SU-DHL-6 (cell line): Measurements from ENCODE around the gene TPPP2.
A peak's percentile ranks its signal among the peaks of the same experiment; 100 is the strongest.

ENCODE experiments used
- H2AFZ ChIP-seq: fragments of 200-600 bp; sonication (generic); 2 replicates; pipeline ENCODE4 v1.6.1; 2014; ENCODE audit warnings: low read depth, mild to moderate bottlenecking, moderate library complexity, mixed read lengths, antibody characterized with exemption, low read length; ENCODE audit not compliant: severe bottlenecking
- H3F3A ChIP-seq: fragments of 200-600 bp; shearing (Covaris generic); 2 replicates; pipeline ENCODE4 v1.6.0; 2016; ENCODE audit warnings: antibody characterized with exemption, mild to moderate bottlenecking; ENCODE audit not compliant: insufficient read depth
- H3K27ac ChIP-seq: fragments of 200-600 bp; sonication (generic); 2 replicates; pipeline ENCODE4 v1.5.1; 2016; ENCODE audit warnings: low read depth, mild to moderate bottlenecking, low read length, moderate library complexity, mixed read lengths
- H3K27me3 ChIP-seq: fragments of 200-600 bp; sonication (generic), shearing (Covaris generic); 2 replicates; pipeline ENCODE4 v1.6.0; 2014; ENCODE audit warnings: mild to moderate bottlenecking, low read length
- H3K36me3 ChIP-seq: fragments of 200-600 bp; sonication (generic); 2 replicates; pipeline ENCODE4 v1.6.1; 2014; ENCODE audit warnings: mild to moderate bottlenecking, low read length, mixed read lengths
- H3K4me2 ChIP-seq: fragments of 300-600, 200-600 bp; shearing (Covaris generic), sonication (generic); 2 replicates; pipeline ENCODE4 v1.6.0; 2014; ENCODE audit warnings: low read length, low read depth, mild to moderate bottlenecking; ENCODE audit not compliant: poor library complexity, severe bottlenecking
- H3K4me3 ChIP-seq: fragments of 200-600 bp; sonication (generic); 2 replicates; pipeline ENCODE4 v1.5.1; 2014; ENCODE audit warnings: antibody characterized with exemption, low read length, mild to moderate bottlenecking, mixed read lengths; ENCODE audit not compliant: insufficient read depth, poor library complexity, severe bottlenecking
- H3K79me2 ChIP-seq: fragments of 200-600 bp; sonication (generic); 2 replicates; pipeline ENCODE4 v1.6.1; 2014; ENCODE audit warnings: mild to moderate bottlenecking, low read length, moderate library complexity; ENCODE audit not compliant: insufficient read depth
- H3K9ac ChIP-seq: fragments of 200-600 bp; sonication (generic); 2 replicates; pipeline ENCODE4 v1.7.0; 2014; ENCODE audit warnings: mild to moderate bottlenecking, low read length
- H3K9me2 ChIP-seq: fragments of 200-600 bp; sonication (generic); replicated peaks from 2 replicates; pipeline ENCODE4 v1.6.1; 2014; ENCODE audit warnings: low read length; ENCODE audit not compliant: insufficient read depth
- H3K9me3 ChIP-seq: fragments of 200-600 bp; sonication (generic); 2 replicates; pipeline ENCODE4 v1.6.1; 2014; ENCODE audit warnings: low read length, mixed read lengths; ENCODE audit not compliant: insufficient read depth
- H4K20me1 ChIP-seq: fragments of 200-600 bp; sonication (generic); 2 replicates; pipeline ENCODE4 v1.6.1; 2014; ENCODE audit warnings: low read depth, mild to moderate bottlenecking, antibody characterized with exemption, low read length, moderate library complexity, mixed read lengths
- EZH2phosphoT487 ChIP-seq: fragments of 200-600 bp; sonication (generic), shearing (Covaris generic); conservative IDR thresholded peaks from 2 replicates; pipeline ENCODE4 v1.6.1; 2018; ENCODE audit warnings: mild to moderate bottlenecking, antibody characterized with exemption, low read length, moderate library complexity, mixed read lengths
- TF ChIP-seq, protein P1 (sequence below): fragments of 200-600 bp; sonication (generic); IDR thresholded peaks from one replicate; pipeline ENCODE4 v1.5.1; 2017; ENCODE audit warnings: antibody characterized with exemption, mild to moderate bottlenecking, low read length, moderate library complexity; ENCODE audit not compliant: insufficient read depth, poor library complexity, severe bottlenecking

Gene TPPP2

DNA sequence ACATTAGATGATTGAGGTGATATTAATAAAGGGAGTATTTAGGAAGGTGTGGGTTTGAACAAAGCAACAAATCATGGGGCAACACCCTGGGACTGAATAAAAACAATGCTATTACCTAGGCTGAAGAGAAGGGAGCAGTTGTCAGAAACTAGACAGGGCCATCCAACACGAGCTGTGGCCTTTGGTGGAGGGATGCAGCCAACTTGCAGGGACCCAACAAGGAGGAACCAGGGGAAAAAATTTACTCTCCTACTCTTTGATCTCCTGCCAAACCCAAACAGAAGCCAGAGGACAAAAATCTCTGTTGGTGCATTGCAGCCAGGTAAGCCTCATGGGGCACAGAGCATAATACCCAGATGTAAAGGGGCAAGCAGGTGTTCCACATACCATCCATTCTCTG is 18.9 kb upstream of the TPPP2 start:
- H2AFZ ChIP-seq: no peak overlapping the region
- H3K9me3 ChIP-seq: no peaks in the 10 kb centered on the region
- H3K4me3 ChIP-seq: no peak overlapping the region
- H3F3A ChIP-seq: no peaks in the 10 kb centered on the region
- H3K27me3 ChIP-seq: no peaks in the 10 kb centered on the region
- H3K9ac ChIP-seq: no peak overlapping the region
- no peaks in the 10 kb centered on the region for H4K20me1 ChIP-seq
- H3K4me2 ChIP-seq: no peak overlapping the region
- TF ChIP-seq, protein P1, sequence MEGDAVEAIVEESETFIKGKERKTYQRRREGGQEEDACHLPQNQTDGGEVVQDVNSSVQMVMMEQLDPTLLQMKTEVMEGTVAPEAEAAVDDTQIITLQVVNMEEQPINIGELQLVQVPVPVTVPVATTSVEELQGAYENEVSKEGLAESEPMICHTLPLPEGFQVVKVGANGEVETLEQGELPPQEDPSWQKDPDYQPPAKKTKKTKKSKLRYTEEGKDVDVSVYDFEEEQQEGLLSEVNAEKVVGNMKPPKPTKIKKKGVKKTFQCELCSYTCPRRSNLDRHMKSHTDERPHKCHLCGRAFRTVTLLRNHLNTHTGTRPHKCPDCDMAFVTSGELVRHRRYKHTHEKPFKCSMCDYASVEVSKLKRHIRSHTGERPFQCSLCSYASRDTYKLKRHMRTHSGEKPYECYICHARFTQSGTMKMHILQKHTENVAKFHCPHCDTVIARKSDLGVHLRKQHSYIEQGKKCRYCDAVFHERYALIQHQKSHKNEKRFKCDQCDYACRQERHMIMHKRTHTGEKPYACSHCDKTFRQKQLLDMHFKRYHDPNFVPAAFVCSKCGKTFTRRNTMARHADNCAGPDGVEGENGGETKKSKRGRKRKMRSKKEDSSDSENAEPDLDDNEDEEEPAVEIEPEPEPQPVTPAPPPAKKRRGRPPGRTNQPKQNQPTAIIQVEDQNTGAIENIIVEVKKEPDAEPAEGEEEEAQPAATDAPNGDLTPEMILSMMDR: no peak
- no peak for TF ChIP-seq EZH2phosphoT487
- H3K9me2 ChIP-seq: no peaks in the 10 kb centered on the region
- no peak overlapping the region for H3K27ac ChIP-seq
- no peaks in the 10 kb centered on the region for H3K36me3 ChIP-seq
- no peaks in the 10 kb centered on the region for H3K79me2 ChIP-seq

DNA sequence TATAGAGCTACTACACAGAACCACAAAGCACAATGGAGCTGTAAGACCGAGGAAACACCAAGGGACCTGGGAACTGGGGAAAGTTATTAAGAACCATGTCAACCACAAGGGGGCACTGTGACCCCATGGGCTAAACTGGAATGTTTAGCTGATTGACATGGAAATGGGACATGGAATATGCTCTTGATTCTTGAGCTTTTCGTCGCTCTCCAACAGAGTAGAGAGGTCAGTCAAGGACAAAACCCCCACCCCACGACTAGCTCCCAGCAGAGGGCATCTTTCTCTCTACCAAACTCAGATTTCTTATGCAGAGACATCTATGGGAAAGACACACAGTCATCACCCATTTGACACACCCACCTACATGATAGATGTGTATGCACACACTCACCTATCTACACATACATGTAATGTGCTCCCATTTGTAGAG is 15.2 kb upstream of the TPPP2 start:
- TF ChIP-seq, protein P1: peak; percentile 83
- TF ChIP-seq EZH2phosphoT487: no peak
- Histone ChIP-seq H3K9me2 (no peaks in the 10 kb centered on the region), H3K79me2 (no peaks in the 10 kb centered on the region), H3K27ac (no peak overlapping the region), H3K36me3 (no peaks in the 10 kb centered on the region), H2AFZ (no peak overlapping the region), H3F3A (no peaks in the 10 kb centered on the region), H3K9ac (no peak overlapping the region), H3K9me3 (no peaks in the 10 kb centered on the region), H3K4me3 (no peak overlapping the region), H3K27me3 (no peaks in the 10 kb centered on the region), H4K20me1 (no peaks in the 10 kb centered on the region), H3K4me2 (no peak overlapping the region)

DNA sequence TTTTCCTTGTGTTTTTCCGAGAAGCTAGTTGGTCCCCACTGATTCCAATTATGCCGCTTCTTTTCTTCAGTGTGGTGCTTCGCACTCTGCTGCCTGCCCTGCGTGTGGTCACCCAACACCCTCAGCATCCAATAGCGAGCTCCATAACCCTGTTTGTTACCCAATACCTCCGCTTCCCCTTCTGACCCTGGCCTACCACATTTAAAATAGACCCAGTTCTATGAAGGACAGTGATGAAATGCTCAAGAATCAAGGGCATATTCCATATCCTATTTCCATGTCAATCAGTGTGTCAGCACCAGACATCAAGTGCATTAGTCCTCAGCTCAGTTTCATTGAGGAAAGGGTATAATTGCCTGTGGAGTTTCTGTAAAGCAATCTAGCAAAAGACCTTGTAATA is 14.7 kb upstream of the TPPP2 start:
- Histone ChIP-seq H3F3A (no peaks in the 10 kb centered on the region), H3K36me3 (no peaks in the 10 kb centered on the region), H3K4me3 (no peak overlapping the region), H3K9ac (no peak overlapping the region), H2AFZ (no peak overlapping the region), H4K20me1 (no peaks in the 10 kb centered on the region), H3K4me2 (no peak overlapping the region), H3K9me3 (no peaks in the 10 kb centered on the region), H3K79me2 (no peaks in the 10 kb centered on the region), H3K27me3 (no peaks in the 10 kb centered on the region), H3K9me2 (no peaks in the 10 kb centered on the region), H3K27ac (no peak overlapping the region)
- TF ChIP-seq EZH2phosphoT487: no peak
- TF ChIP-seq, protein P1: no peak
